Activated T-helper 1 cell treated with anti-CD3 and anti-CD28 coated beads, Interleukin-2, amount 50 U/mL, for 16 hours (primary cell): Measurements from ENCODE around the gene FAF1.
"Not testable (repeated sequence)": the region's sequence is repeated elsewhere in the genome, so short reads cannot be mapped to it uniquely, and the experiment has no call there.

Experiments
- DNase-seq, 2 donors: peaks; one replicate each; pipeline ENCODE4 v3.0.0-alpha.2; 2020; ENCODE audit warnings: low read depth in 1 of 2, low spot score in 1 of 2

FAF1 gene

DNA sequence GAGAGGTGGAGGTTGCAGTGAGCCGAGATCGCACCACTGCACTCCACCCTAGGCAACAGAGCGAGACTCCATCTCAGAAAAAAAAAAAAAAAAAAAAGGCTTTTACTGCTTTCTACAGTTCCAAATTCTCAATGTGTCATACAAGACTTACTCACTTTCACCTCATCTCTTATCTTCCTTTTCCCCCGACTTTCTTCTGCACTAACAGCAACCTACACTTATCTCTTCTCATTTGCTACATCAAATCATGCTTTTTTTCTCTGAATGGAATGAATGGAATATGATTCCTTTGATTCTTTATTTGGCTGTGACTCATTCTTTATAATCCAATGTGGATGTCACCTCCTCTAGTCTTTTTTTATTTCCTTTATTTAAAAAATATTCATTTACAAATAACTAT is 368.5 kb downstream of the FAF1 start:
- no peak for DNase-seq

DNA sequence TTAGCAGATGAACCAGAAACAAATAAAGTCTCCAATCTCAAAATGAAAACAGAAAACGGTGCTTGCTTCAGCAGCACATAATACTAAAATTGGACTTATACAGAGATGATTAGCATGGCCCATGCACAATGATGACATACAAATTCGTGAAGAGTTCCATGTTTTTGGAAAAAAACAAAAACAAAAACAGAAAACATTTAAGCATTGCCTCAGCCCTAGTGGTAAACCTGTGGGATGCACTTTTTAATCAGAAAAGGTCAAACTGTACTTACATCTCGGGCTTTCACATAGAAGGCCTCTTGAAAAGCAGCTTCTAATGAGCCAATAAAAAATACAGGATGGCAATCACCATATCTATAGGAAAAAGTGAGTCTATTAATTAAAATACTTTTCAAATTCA is 377.7 kb downstream of the FAF1 start:
- no peak for DNase-seq

DNA sequence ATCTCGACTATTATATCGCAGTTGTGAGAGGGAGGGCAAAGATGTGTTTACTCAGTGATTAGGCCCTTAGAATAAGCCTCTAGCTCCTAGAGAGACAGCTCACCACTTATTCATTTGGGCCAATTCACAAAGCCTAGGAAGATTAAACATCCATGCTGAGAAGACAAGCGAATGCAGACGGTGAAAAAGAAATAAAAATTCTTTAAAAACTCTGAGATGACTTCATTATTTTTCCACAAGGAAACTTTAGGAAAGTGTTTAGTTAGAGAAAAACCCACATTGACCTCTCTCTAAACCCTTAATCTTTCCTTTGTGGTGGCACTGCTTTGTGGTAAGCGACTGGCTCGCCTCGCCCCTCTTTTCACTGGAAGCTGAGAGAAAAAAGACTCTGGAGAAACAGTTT is 390.0 kb downstream of the FAF1 start:
- DNase-seq, result no peak

DNA sequence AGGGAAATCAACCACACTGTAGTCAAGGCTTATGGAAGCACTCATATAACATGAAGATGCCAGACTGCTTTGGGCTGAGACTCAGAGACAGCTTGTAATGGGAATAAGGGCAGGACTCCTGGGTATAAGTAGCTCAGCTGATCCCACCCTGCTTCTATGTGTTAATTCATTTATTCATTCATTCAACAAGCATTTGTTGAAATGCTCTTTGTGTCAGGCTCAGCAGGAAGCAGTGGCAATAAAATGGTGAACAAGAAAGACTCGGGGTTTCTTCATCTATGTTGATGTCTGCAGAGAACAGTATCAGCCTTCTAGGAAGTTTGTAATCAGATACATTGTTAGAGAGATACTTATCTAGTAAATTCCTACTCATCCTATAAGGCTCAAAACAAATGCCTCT is 391.3 kb downstream of the FAF1 start:
- DNase-seq, result no peak

DNA sequence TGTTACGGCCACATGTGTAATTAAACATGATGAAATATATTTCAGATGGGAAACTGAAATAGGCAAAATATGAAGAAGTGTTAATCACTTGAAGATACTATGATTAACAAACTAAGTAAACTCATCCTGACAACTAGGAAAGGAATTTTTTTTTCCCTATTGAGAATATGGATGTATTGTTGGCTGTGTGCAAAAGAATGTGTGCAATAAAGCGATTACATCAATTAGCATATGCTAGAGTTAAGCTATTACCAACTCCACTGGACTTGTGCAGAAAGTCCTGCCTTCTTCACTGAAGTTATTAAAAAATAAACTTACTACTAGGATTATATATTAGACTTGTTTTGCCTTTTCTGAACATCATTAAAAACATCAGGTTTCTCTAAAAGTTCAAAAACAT is 393.7 kb downstream of the FAF1 start:
- no peak for DNase-seq

DNA sequence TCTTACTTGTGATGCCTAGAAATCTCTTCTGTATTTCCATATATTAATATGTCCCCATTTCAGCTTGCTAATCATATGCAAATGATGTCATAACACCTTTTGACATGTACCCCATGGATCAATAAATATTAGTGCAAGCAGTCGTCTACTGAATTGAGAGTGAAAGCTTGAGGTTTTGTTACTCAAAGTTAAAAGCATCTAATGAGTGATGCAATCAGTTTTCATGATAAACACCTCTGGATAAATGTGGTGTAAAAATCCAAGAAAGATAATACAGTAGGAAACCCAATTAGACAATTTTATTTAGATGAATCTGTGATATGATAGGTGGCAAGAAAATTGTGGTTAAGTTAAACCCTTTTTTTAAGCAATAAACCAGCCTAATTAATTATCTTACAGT is 395.6 kb downstream of the FAF1 start:
- no peak for DNase-seq

DNA sequence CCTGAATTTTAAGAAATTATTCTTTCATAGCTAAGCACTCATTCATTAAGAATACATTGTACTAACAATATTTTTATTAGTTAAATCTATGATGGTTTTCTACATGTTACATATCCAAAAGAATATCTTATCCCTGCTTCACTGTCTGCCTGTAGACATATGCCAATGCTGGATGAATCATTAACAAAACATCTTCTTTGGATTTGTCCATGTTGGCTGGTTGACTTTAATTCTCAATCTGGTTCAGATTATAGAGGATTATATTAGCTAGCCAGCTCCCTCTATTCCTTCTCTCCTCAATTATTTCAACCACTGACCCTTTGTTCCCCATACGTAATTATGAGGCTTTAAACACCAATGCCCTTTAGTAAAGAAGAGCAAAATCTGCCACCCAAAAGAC is 398.0 kb downstream of the FAF1 start:
- DNase-seq, result no peak

DNA sequence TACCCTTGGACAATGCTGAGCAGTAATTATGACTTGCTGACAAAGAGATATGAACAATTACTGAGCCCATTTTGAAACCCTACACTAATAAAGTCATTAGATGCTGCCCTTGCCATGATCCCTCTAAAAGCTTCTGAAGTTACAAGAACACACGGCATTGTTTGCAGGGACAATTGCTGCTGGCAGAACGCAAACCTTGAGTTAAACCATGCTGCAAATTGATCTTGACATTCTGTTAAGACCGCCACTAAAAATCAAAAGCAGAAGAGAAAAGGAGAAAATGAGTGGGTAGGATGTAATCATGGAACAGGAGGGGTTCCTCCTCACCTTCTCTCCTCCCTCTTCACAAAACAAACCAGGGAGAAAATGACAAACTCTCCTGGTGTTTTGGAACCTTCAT is 400.6 kb downstream of the FAF1 start:
- DNase-seq, result no peak

DNA sequence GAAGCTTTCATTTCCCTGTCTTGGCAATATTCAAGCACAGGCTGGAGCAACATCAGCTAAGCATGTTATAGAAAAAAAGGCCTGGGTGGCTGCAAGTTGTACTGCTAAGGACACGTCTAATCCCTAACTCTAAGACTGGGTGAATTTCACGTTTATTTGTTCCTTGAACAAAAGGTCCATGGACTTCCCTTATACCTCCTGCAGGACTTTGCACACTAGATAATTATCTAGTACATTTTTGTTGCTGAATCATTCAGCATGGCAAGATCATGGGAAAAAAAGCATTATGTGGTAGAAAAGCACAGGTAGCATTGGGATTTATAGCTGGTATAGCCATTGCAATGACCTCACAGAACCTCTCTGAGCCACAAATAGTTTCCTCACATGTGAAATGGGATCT is 406.1 kb downstream of the FAF1 start:
- DNase-seq, result no peak

DNA sequence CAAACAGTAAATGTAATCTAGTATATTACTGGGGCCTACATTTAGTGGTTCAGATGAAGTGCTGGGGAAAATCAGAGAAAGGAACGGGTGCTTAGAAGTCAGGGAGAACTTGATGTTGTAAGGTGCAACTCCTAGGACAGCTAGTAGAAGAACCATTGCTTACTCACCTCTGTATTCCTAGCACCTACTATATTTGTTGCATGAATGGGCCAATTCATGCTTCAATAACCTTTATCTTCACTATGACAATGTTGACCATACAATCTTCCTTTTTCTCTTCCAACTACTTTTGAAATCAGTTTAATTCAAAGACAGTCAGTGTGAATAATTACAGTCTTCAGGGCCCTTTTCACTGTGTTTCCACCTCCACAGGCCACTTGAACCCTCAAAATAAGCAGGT is 411.8 kb downstream of the FAF1 start:
- DNase-seq, result no peak

DNA sequence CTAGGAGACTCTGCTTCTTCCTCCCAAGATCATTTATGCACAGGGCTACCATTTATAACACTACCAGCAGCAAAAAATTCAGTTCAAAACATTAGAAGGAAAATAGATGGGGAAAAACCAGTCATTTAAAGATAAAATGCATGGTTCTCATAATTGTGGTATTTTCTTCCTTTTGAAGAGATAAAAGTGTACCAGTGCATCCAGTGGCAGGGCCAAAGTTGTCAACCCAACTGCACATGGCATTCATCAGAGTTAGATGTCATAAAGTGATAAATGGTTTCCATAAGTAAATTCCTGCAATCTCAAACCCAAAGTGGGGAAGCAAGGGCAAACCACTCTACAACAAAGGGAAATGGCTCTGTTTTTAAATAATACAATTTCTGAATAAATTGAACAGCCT is 417.7 kb downstream of the FAF1 start:
- no peak for DNase-seq

DNA sequence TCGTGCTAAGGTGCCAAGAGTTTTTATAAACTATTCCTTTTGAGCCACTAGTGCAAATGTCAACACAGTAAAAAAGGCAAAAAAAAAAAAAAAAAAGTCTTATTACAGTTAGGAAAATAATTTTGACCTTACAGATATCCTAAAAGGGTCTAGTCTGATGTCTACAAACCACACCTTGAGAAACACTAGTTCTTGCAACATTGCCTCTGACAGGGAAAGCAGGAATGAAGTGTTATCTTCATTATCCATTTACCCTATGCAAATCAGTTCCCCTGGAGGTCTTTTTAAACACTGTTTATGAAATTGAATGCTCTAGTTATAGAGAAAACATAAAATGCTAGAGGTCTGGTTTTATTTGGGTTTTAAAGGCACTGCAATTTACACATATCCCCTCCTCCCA is 421.6 kb downstream of the FAF1 start:
- no peak for DNase-seq

DNA sequence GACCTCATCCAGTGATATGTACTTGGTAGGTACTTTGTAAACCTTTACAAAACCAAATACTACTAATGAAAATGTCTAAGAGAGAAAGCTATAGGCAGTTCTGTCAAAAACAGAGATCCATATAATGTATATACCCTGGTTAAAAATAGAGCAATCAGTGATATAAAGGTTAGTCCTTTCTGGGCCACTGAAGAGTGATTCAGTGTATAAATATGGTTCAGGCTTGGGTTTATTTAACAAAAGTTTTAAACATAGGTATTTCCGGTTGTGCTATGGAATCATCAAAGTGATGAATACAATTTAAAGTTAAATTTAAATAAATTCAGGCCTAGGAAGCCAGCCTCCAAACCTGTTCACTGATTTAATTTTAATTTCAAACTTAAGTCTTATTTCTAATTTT is 428.5 kb downstream of the FAF1 start:
- no peak for DNase-seq

DNA sequence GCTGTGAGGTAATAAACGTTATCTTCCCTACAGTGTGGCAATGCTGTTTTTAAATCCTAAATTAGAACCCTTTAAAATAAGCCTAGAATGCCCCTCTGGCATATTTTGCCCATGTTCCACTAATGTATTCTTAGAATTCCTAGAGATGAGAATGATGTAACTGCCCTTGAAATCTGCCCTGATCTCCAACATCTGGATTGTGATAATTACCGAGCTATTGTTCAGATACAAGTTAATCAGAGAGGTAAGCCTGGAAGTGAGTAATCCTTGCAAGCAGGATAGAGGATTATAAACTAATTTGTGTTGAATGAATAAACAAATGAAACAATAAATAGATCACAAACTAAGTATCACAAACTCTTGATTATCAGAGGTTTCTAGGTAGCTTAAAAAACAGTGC is 429.0 kb downstream of the FAF1 start:
- DNase-seq, result no peak

DNA sequence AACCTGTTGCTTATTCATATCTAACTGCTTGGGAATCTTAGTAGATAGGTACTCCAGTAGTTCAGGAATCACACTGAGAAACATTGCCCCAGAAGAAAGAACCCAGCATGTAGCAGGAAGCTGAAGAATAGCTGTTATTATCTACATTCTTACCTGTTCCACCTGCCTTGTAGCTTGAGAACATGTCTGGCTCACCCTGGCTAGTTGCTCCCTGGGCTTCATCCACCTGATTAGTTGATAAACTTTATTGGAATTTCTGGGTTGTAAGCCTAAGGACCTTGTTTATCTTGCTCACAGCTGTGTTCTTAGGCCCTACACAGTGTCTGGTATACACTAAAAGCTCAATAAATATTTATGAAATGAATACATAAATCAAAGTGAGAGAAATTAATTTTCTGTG is 430.6 kb downstream of the FAF1 start:
- no peak for DNase-seq

DNA sequence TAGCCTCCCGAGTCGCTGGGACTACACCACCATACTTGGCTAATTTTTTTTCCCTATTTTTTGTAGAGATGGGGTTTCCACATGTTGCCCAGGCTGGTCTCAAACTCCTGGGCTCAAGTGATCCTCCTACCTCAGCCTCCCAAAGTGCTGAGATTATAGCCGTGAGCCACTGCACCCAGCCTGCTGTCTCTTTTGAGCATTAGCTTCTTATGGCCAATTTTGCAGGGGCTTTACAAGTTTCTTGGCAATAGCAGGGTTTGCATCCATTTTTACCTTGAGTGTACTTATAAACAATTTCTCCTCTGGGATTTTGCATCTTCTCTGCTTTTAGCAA is 432.1 kb downstream of the FAF1 start:
- DNase-seq, result not testable (repeated sequence)

DNA sequence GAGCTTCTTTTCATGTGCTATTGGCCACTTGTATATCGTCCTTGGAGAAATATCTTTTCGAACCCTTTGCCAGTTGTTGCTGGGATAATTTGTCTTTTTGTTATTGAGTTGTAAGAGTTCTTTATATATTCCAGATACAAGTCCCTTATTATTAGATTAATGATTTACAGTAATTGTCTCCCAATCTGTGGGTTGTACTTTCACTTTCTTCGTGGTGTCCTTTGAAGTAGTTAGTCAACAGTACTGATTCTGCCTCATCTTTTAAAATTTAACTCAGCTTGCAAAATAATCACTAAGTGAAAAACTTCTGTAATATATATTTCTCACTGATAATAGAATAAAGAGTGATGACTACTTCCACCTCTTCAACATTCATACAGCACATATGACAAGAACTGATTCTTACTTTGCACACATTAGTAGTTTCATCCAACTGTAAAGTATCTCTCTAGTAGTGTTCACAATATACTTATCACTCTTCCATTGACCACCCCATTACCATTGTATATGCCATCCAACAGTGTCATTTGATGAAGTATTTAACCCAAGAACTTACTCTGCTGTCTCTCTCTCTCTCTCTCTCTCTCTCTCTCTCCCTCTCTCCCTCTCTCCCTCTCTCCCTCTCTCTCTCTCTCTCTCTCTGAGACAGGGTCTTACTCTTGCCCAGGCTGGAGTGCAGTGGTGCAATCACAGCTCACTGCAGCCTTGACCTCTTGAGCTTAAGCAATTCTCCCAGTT is 432.6 kb downstream of the FAF1 start:
- DNase-seq, result no peak

DNA sequence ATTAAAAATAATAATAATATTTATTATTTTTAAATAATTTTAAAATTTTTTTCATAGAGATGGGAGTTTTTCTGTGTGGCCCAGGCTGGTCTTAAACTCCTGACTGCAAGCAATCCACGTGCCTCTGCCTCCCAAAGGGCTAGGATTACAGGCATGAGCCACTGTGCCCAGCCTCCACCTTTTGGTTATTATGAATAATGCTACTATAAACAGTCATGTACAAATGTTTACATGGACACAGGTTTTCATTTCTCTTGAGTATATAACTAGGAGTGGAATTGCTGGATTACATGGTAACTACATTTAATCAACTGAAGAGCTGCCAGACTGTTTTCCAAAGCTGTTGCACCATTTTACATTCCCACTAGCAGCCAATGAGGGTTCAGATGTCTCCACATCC is 433.6 kb downstream of the FAF1 start:
- DNase-seq, result no peak

DNA sequence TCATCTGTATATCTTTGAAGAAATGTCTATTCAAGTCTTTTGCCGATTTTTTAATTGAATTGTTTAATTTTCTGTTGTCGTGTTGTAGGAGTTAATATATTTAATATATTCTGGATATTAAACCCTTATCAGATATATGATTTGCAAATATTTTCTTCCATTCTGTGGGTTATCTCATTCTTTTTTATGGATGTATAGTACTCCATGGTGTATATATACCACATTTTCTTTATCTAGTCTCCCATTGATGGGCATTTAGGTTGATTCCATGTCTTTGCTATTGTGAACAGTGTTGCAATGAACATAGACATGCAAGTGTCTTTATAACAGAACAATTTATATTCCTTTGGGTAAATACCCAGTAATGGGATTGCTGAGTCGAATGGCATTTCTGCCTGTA is 436.5 kb downstream of the FAF1 start:
- no peak for DNase-seq

DNA sequence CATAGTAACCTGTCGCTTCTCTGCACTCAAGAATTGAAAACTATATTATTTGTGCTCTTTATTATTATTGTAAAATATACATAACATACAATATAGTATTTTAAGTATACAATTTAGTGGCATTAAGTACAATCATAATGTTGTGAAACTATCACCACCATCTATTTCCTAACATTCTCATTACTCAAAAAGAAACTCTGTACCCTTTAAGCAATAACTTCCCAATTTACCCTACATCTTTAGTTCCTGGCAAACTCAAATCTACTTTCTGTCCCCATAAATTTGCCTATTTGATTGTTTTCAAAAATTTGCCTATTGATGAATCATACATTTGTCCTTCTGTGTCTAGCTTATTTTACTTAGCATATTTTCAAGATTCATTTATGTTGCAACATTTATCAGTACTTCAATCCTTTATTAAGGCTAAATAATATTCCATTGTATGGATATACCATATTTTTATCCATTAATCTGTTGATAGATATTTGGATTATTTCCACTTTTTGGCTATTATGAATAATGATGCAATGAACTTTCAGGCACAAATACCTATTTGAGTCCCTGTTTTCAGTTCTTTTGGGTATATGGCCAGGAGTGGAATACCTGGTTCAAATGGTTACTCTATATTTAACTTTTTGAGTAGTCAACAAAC is 437.2 kb downstream of the FAF1 start:
- DNase-seq, result no peak

DNA sequence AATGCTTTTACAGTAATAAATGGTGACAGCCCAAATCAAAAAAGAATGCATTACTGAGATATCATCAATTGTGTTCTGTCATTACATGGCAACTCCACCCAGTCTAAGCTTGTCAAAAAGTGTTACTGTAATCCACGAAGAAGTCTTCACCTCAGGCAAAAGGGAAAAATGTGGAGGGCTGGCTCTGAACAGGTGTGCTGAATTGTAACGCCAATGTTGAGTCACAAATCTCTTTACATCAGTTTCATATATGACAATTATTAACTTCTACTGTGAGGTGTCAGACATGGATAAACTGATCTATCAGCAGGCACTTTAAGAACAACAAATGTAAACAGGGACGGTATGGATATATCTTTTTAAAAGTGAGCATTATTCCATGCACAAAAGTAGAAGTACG is 438.4 kb downstream of the FAF1 start:
- DNase-seq, result no peak

DNA sequence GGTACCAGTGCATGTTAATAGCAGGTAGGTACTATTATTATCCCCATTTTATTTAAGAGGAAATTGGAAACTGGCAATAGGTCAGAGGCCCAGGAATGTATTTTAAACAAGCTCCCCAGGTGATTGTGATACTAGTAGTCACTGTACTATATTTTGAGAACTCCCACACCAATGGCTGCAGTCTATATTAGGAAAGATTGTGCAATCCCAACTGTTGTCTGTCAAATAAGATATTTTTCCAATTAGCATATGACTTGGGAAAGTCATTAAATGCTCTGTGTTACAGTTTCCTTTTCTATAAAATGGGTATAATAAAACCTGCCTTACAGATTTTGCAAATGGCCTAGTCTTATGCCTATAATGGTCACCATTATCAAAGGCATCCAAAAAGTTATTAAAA is 442.6 kb downstream of the FAF1 start:
- no peak for DNase-seq

DNA sequence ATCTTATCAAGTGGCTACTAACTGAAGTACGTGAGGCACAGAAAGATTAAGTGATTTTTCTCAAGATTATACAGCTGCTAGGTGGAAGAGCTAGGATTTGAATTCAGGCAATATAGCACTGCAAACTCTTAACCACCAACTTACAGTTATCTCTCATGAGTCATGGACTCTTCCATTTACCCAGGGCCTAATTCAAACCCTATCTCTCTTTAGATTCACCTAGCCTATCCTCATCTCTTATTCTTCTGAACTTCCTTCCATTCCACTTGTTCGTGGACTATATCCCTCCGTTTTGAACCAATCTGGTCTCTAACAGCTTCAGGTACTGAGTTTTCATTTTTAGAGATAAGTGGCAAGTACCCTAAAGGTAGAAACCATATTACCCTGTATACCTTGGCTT is 444.0 kb downstream of the FAF1 start:
- no peak for DNase-seq
